Measurements from ENCODE around the gene KIAA1755. TPM values are rescaled to one million over a fixed set of nuclear protein-coding genes. Genes with fewer than 3 reads are reported as not detected.

The KIAA1755 gene
- total and polyA plus RNA-seq, 9 of the 15 experiments (the other 6 are each of a cell fraction or from before 2014, with no cell fraction given), result not detected

DNA sequence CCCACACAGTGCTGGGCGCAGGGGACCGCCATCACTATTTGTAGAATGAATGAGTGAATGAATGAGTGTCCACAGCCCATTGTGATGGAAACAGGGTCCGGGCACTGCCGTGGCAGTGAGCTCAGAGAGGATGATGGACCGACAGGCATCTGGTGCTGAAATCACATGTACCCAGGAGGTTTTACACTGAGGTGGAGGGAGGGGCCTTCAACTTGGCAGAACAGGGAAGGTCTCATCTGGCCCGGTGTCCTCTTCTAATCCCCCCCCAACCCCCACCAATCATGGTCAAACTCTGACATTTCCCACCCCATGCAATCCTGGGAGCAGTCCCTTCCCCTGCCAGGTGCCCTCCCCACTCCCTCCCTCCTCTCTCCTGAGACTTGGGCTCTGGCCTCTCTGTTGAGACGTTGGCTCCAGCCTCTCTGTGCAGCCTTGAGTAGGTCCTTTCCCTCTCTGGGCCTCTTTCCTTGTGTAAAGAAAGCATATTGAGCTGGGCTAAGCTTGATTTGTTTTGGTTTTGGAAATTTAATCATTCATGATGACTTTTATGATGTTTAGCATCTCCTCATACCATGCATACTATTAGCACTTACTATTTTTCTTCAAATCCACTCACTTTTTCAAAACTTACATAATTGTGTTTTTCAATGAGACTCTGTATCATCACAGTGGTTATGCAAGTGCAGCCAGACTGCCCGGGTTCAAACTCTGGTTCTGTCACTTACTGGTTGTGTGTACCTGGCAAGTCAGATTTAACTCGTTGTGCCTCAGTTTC is 10.8 kb downstream of the KIAA1755 start:
- H3K27me3 ChIP-seq (ENCODE audit: control insufficient read depth in 2 of 2, insufficient read depth in 2 of 2, low read length in 2 of 2), result peaks cover 7 to 28% of the 10 kb centered on the region in 2 experiments; a peak in 4 of 5 replicates
- WGBS (ENCODE audit: insufficient coverage, low coverage, missing lambda C conversion rate), result 4% methylated on average over 8 of the region's 9 CpGs
- H3K9me1 ChIP-seq (ENCODE audit: control insufficient read depth, insufficient read depth, low read length), result no peaks in the 10 kb centered on the region
- in situ Hi-C loops (cut with MboI) (no loop called here), intact Hi-C loops (cut with micrococcal nuclease) (no loop called here)
- H2AFZ ChIP-seq (ENCODE audit: low read depth, low read length), result no peak overlapping the region
- H3K9ac ChIP-seq (ENCODE audit: insufficient read depth in 1 of 2, low read depth in 2 of 2, low read length in 2 of 2), result no peak overlapping the region
- H4K20me1 ChIP-seq (replicated peaks; ENCODE audit: control insufficient read depth, insufficient read depth, low read length), result no peaks in the 10 kb centered on the region
- H3K27ac ChIP-seq (ENCODE audit: extremely low read depth, low read depth, low read length), result no peak overlapping the region
- ChIA-PET CTCF (ENCODE audit: low intra/inter-chr PET ratio) (no interaction called here), POLR2A (interaction anchor here (0.5 to 0.6 kb wide), 2 partner anchors 12 to 28 kb away, joined by 3 read pairs; no protein-coding TSS in a partner anchor)
- H3K4me1 ChIP-seq (replicated peaks in 1 of 2; ENCODE audit: control insufficient read depth in 2 of 2, insufficient read depth in 2 of 2, low read length in 2 of 2), result no peaks in the 10 kb centered on the region; a peak in 1 of 5 replicates
- no peaks in the 10 kb centered on the region for H3K79me2 ChIP-seq (ENCODE audit: control insufficient read depth, insufficient read depth, low read length)
- DNase-seq (ENCODE audit: extremely low read depth in 1 of 4, low spot score in 3 of 4) (no peak), ATAC-seq (no peak), FAIRE-seq (no peak)
- no TSS peak for BruUV-seq (replicated peaks)
- H3K4me2 ChIP-seq (ENCODE audit: insufficient read depth, low read length), result no peak overlapping the region
- H3K9me3 ChIP-seq (replicated peaks; ENCODE audit: control insufficient read depth, insufficient read depth, low read depth, low read length), result 0 out of 2 replicates have a peak, but pooled peaks cover 2% of the 10 kb centered on the region
- H3K4me3 ChIP-seq, result no peak overlapping the region
- no peaks in the 10 kb centered on the region for H3K36me3 ChIP-seq (ENCODE audit: control insufficient read depth, insufficient read depth, low read length)
- TF ChIP-seq HNRNPK (IDR thresholded peaks at IDR 0.05; ENCODE audit: low read depth, low read length, poor library complexity, severe bottlenecking), result no peak
- TF ChIP-seq E2F3 (CRISPR knock-in tag; IDR thresholded peaks at IDR 0.05), result no peak
- TF ChIP-seq ZNF79 (CRISPR knock-in tag; IDR thresholded peaks at IDR 0.05; ENCODE audit: low read depth), result no peak
- TF ChIP-seq NFXL1 (CRISPR knock-in tag; IDR thresholded peaks at IDR 0.05), result no peak
- TF ChIP-seq, protein P1, sequence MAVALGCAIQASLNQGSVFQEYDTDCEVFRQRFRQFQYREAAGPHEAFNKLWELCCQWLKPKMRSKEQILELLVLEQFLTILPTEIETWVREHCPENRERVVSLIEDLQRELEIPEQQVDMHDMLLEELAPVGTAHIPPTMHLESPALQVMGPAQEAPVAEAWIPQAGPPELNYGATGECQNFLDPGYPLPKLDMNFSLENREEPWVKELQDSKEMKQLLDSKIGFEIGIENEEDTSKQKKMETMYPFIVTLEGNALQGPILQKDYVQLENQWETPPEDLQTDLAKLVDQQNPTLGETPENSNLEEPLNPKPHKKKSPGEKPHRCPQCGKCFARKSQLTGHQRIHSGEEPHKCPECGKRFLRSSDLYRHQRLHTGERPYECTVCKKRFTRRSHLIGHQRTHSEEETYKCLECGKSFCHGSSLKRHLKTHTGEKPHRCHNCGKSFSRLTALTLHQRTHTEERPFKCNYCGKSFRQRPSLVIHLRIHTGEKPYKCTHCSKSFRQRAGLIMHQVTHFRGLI (CRISPR knock-in tag; IDR thresholded peaks at IDR 0.05), result no peak
- TF ChIP-seq ZFP36 (IDR thresholded peaks at IDR 0.05; ENCODE audit: low read depth, low read length, partially characterized antibody), result no peak
- no peak for TF ChIP-seq NONO (IDR thresholded peaks at IDR 0.05; ENCODE audit: low read depth in 2 of 2, low read length in 1 of 2)
- no peak for TF ChIP-seq GATAD2A (IDR thresholded peaks at IDR 0.05)
- TF ChIP-seq MECOM (CRISPR knock-in tag; IDR thresholded peaks at IDR 0.05), result no peak
- TF ChIP-seq ZNF561 (CRISPR knock-in tag; conservative IDR thresholded peaks at IDR 0.05), result no peak
- TF ChIP-seq, protein P2, sequence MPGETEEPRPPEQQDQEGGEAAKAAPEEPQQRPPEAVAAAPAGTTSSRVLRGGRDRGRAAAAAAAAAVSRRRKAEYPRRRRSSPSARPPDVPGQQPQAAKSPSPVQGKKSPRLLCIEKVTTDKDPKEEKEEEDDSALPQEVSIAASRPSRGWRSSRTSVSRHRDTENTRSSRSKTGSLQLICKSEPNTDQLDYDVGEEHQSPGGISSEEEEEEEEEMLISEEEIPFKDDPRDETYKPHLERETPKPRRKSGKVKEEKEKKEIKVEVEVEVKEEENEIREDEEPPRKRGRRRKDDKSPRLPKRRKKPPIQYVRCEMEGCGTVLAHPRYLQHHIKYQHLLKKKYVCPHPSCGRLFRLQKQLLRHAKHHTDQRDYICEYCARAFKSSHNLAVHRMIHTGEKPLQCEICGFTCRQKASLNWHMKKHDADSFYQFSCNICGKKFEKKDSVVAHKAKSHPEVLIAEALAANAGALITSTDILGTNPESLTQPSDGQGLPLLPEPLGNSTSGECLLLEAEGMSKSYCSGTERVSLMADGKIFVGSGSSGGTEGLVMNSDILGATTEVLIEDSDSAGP (CRISPR knock-in tag; IDR thresholded peaks at IDR 0.05), result no peak
- TF ChIP-seq ZNF707 (CRISPR knock-in tag; conservative IDR thresholded peaks at IDR 0.05), result no peak
- no peak for TF ChIP-seq STAT5A (IDR thresholded peaks at IDR 0.05; ENCODE audit: borderline replicate concordance, low read length)
- no peak for TF ChIP-seq RBM14 (IDR thresholded peaks at IDR 0.05; ENCODE audit: borderline replicate concordance, insufficient read depth, low read depth, low read length)
- no peak for TF ChIP-seq POLR2G (IDR thresholded peaks at IDR 0.05; ENCODE audit: low read depth, low read length)
- TF ChIP-seq JUND (IDR thresholded peaks at IDR 0.05; ENCODE audit: borderline replicate concordance, low read depth, low read length), result no peak
- no peak for TF ChIP-seq JUND (tag; IDR thresholded peaks at IDR 0.05; ENCODE audit: borderline replicate concordance, low read depth, low read length)
- TF ChIP-seq, protein P3, sequence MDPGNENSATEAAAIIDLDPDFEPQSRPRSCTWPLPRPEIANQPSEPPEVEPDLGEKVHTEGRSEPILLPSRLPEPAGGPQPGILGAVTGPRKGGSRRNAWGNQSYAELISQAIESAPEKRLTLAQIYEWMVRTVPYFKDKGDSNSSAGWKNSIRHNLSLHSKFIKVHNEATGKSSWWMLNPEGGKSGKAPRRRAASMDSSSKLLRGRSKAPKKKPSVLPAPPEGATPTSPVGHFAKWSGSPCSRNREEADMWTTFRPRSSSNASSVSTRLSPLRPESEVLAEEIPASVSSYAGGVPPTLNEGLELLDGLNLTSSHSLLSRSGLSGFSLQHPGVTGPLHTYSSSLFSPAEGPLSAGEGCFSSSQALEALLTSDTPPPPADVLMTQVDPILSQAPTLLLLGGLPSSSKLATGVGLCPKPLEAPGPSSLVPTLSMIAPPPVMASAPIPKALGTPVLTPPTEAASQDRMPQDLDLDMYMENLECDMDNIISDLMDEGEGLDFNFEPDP (CRISPR knock-in tag; IDR thresholded peaks at IDR 0.05), result no peak
- TF ChIP-seq BHLHE40 (IDR thresholded peaks at IDR 0.05; ENCODE audit: low read length), result no peak

All from K562 (cell line).